OCI-LY1 (cell line): ENCODE results near the gene CSMD2.

Experiments used
- H2AFZ ChIP-seq: fragments of 200-600 bp; sonication (generic), shearing (Covaris generic); 2 replicates; pipeline ENCODE4 v1.6.0; 2014; ENCODE audit warnings: antibody characterized with exemption, mild to moderate bottlenecking, low read length
- H3F3A ChIP-seq: fragments of 200-600 bp; sonication (generic), shearing (Covaris generic); 2 replicates; pipeline ENCODE4 v1.6.0; 2014; ENCODE audit warnings: mild to moderate bottlenecking, antibody characterized with exemption, low read length, moderate library complexity; ENCODE audit not compliant: insufficient read depth
- H3K27ac ChIP-seq: fragments of 200-600 bp; sonication (generic); 2 replicates; pipeline ENCODE4 v1.5.1; 2014; ENCODE audit warnings: low read length, mixed run types, mild to moderate bottlenecking, low read depth; ENCODE audit not compliant: poor library complexity, severe bottlenecking
- H3K27me3 ChIP-seq: fragments of 200-600 bp; sonication (generic); 2 replicates; pipeline ENCODE4 v1.6.0; 2014; ENCODE audit warnings: antibody characterized with exemption, mild to moderate bottlenecking, low read length, moderate library complexity; ENCODE audit not compliant: insufficient read depth
- H3K36me3 ChIP-seq: fragments of 200-600 bp; sonication (generic); 2 replicates; pipeline ENCODE4 v1.6.1; 2014; ENCODE audit warnings: mild to moderate bottlenecking, antibody characterized with exemption, low read length, moderate library complexity, mixed read lengths; ENCODE audit not compliant: insufficient read depth
- H3K4me1 ChIP-seq: fragments of 200-600 bp; sonication (generic); 2 replicates; pipeline ENCODE4 v1.5.1; 2014; ENCODE audit warnings: mild to moderate bottlenecking, low read length, moderate library complexity; ENCODE audit not compliant: insufficient read depth, severe bottlenecking
- H3K4me2 ChIP-seq: fragments of 200-600 bp; sonication (generic), shearing (Covaris generic); 2 replicates; pipeline ENCODE4 v1.6.1; 2014; ENCODE audit warnings: low read length
- H3K4me3 ChIP-seq: fragments of 200-600 bp; sonication (generic); 2 replicates; pipeline ENCODE4 v1.5.1; 2014; ENCODE audit warnings: low read length, low read depth, mild to moderate bottlenecking, mixed read lengths; ENCODE audit not compliant: poor library complexity, severe bottlenecking
- H3K79me2 ChIP-seq: fragments of 200-600 bp; shearing (Covaris generic); 2 replicates; pipeline ENCODE4 v1.6.1; 2016; ENCODE audit warnings: mixed run types, low read length, mixed read lengths; ENCODE audit not compliant: insufficient read depth
- H3K9ac ChIP-seq: fragments of 200-600 bp; sonication (generic), shearing (Covaris generic); 2 replicates; pipeline ENCODE4 v1.6.1; 2014; ENCODE audit warnings: mild to moderate bottlenecking, low read length, mixed read lengths
- H3K9me2 ChIP-seq: fragments of 200-600 bp; sonication (generic), shearing (Covaris generic); 2 replicates; pipeline ENCODE4 v1.6.1; 2014; ENCODE audit warnings: low read depth, mild to moderate bottlenecking, low read length, mixed read lengths
- H3K9me3 ChIP-seq: fragments of 200-600 bp; shearing (Covaris generic); 2 replicates; pipeline ENCODE4 v1.6.1; 2014; ENCODE audit warnings: low read length, mixed read lengths
- H4K20me1 ChIP-seq: fragments of 200-600 bp; sonication (generic), shearing (Covaris generic); 2 replicates; pipeline ENCODE4 v1.6.0; 2016; ENCODE audit warnings: mild to moderate bottlenecking, low read length; ENCODE audit not compliant: insufficient read depth
- EZH2 ChIP-seq: fragments of 200-600 bp; sonication (generic), shearing (Covaris generic); IDR thresholded peaks from 2 replicates; pipeline ENCODE4 v1.8.0; 2017; ENCODE audit warnings: borderline replicate concordance, mixed run types, mild to moderate bottlenecking, antibody characterized with exemption, low read length, moderate library complexity, mixed read lengths
- TF ChIP-seq, protein P1 (sequence below): fragments of 200-600 bp; sonication (generic), shearing (Covaris generic); IDR thresholded peaks from 2 replicates; pipeline ENCODE4 v1.5.1; 2017; ENCODE audit warnings: mild to moderate bottlenecking, antibody characterized with exemption, low read length, moderate library complexity, mixed read lengths

CSMD2 gene

DNA sequence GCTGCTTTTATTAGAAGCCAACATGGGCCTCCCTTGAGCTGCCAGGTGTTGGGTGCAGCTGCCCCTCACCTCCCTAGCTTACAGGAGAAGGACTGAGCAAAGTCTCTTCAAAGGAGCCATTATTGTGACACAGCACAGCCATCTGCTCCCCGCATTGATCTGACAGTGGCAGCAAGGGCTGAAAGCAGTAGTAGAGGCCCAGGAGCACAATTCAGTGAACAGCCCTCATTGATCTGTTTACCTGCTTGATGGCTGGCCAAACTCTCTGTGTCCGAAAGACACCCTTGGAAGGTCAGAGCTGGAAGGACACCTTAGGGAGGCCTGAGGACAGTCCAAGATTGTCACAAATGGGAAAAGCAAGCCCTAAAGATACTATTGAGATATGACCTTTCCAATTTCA is 286.6 kb downstream of the CSMD2 start:
- no peak overlapping the region for H3K9ac ChIP-seq
- no peaks in the 10 kb centered on the region for H3K36me3 ChIP-seq
- TF ChIP-seq EZH2: no peak
- TF ChIP-seq, protein P1, sequence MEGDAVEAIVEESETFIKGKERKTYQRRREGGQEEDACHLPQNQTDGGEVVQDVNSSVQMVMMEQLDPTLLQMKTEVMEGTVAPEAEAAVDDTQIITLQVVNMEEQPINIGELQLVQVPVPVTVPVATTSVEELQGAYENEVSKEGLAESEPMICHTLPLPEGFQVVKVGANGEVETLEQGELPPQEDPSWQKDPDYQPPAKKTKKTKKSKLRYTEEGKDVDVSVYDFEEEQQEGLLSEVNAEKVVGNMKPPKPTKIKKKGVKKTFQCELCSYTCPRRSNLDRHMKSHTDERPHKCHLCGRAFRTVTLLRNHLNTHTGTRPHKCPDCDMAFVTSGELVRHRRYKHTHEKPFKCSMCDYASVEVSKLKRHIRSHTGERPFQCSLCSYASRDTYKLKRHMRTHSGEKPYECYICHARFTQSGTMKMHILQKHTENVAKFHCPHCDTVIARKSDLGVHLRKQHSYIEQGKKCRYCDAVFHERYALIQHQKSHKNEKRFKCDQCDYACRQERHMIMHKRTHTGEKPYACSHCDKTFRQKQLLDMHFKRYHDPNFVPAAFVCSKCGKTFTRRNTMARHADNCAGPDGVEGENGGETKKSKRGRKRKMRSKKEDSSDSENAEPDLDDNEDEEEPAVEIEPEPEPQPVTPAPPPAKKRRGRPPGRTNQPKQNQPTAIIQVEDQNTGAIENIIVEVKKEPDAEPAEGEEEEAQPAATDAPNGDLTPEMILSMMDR: no peak
- no peak overlapping the region for H2AFZ ChIP-seq
- H3K79me2 ChIP-seq: no peaks in the 10 kb centered on the region
- no peak overlapping the region for H3K4me2 ChIP-seq
- no peaks in the 10 kb centered on the region; the same call in 1 of the 2 replicates for H3K27me3 ChIP-seq
- no peaks in the 10 kb centered on the region for H3K4me1 ChIP-seq
- no peaks in the 10 kb centered on the region for H3K9me3 ChIP-seq
- no peaks in the 10 kb centered on the region for H3K9me2 ChIP-seq
- H3K4me3 ChIP-seq: no peak overlapping the region
- H4K20me1 ChIP-seq: no peaks in the 10 kb centered on the region
- H3K27ac ChIP-seq: no peak overlapping the region
- no peaks in the 10 kb centered on the region for H3F3A ChIP-seq

DNA sequence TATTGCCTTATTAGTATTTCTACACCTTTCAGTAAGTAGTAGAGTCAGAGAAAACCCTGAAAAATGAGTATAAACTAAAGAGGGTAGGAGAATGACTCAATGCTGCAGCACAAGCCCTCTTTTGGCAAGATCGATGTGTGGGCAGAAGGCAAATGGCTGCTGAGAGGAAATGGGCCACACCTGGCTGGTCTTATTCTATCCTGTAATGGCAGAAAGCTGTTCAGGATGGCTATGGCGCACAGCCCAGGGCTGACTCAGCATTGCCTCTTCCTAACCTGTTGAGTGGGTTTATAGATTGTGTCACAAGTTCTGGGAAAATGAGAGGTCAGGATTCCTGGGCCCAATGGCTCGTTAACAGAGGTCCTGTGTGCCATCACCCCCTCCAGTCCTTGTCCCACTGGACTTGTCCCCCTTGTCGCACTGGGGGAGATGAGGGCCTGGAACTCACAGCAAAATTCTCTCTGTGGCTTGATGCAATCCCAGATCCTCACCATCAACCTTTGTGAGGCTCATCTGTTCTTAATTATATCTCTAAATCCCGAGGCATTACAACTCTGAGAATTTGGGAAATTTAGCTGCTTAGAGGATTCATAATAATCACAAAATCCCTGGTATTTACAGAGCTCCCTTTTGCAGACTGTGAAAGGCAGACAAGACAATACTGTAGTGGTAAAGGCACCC is 287.9 kb downstream of the CSMD2 start:
- no peaks in the 10 kb centered on the region for H3K79me2 ChIP-seq
- TF ChIP-seq EZH2: no peak
- TF ChIP-seq, protein P1: no peak
- H3F3A ChIP-seq: no peaks in the 10 kb centered on the region
- H3K4me1 ChIP-seq: no peaks in the 10 kb centered on the region
- H3K27ac ChIP-seq: no peak overlapping the region
- no peaks in the 10 kb centered on the region; the same call in 1 of the 2 replicates for H3K27me3 ChIP-seq
- no peak overlapping the region for H3K9ac ChIP-seq
- H3K9me3 ChIP-seq: no peaks in the 10 kb centered on the region
- no peaks in the 10 kb centered on the region for H4K20me1 ChIP-seq
- no peak overlapping the region for H3K4me2 ChIP-seq
- no peak overlapping the region for H2AFZ ChIP-seq
- no peak overlapping the region for H3K4me3 ChIP-seq
- H3K36me3 ChIP-seq: no peaks in the 10 kb centered on the region
- H3K9me2 ChIP-seq: no peaks in the 10 kb centered on the region

DNA sequence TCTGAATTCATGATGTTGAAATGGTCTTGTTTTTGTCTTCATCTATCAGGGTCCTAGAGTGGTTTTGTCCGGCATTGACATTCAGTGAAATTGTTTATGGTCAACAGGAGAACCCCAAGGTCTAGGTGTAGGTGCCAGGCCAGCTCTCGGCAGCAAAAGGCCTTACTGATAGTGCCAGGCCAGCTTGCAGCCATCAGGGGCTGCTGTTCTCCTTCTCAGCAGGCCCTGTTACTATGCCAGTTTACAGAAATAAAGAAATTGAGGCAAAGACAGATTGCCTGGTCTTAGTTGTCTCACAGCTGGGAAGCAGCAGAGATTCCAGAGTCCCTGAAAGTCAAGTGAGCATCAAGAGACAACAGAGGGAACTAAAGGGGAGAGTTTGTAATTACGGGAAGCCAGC is 289.2 kb downstream of the CSMD2 start:
- H4K20me1 ChIP-seq: no peaks in the 10 kb centered on the region
- no peaks in the 10 kb centered on the region for H3K9me3 ChIP-seq
- no peaks in the 10 kb centered on the region for H3K79me2 ChIP-seq
- no peak overlapping the region for H2AFZ ChIP-seq
- H3K9ac ChIP-seq: no peak overlapping the region
- no peaks in the 10 kb centered on the region for H3K36me3 ChIP-seq
- H3K4me2 ChIP-seq: no peak overlapping the region
- no peak overlapping the region for H3K27ac ChIP-seq
- no peaks in the 10 kb centered on the region; the same call in 1 of the 2 replicates for H3K27me3 ChIP-seq
- H3F3A ChIP-seq: no peaks in the 10 kb centered on the region
- no peak overlapping the region for H3K4me3 ChIP-seq
- H3K4me1 ChIP-seq: no peaks in the 10 kb centered on the region
- no peaks in the 10 kb centered on the region for H3K9me2 ChIP-seq
- TF ChIP-seq, protein P1: no peak
